ENCODE data around the gene COG7.
A peak's percentile ranks its signal among the peaks of the same experiment; 100 is the strongest.
"Not testable (repeated sequence)": the region's sequence is repeated elsewhere in the genome, so short reads cannot be mapped to it uniquely, and the experiment has no call there.

Gene COG7

DNA sequence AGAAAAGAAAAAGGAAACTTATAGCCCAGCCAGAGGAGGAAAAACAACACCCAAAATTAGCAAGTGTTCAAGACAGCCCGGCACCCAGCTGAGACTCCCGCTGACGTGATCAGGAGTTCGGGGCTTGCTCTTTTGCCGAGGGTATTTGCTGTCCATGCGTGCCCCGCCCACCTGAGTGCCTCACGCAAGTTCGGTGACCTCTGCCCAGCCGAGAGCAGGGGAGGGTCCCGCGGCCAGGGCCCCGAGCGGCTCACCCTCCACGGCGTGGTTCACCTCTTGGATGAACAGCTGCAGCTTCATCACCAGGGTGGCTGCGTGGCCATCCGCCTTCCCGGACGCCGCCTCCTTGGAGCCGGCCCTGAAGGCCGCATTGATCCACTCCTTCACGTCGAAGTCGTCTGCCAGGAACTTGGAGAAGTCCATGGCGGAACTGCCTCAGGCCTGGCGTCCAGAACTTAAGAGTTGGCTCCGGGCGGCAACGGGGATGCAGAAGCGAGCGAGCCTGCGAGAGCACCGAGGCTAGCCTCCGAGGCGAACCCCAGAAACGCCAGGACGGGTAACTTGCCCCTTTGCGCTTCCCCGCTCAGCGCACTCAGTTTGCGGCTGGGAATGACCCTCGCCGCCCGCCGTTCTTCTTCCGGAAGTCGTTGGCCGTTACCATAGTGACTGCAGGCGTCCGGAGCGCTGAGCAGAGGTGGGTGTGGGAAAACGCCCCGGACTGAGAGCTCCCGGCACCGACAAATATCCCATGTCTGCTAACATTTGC is at the start of gene COG7:
TSS of gene COG7 (minus strand) at position 618 of the 766 bp plus-strand sequence. CDS start at position 423, 195 bp downstream.
- peak; percentile 87 for DNase-seq (ENCODE audit: low spot score)

- DNase-seq (ENCODE audit: low spot score), result no peak
Measured at GRCh38 chr16:23502466-23502865, 49.5 kb upstream of the COG7 start.

DNA sequence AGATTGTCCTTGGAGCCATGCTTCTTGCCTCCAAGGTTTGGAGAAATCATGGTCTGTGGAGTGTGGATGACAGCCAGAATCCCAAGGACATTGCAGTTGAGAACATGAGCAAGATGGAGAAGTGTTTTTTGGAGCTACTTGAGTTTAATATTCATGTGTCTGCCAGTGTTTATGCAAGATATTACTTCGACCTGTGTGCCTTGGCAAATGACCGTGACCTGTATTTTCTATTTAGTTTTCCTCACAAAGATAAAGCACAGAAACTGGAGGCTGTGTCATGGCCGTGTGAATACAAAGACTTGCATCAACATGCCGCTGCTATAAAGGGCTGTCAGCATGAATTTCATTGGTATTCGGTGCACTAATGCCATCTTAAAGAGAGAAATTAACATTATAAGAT is 48.3 kb upstream of the COG7 start:
- DNase-seq (ENCODE audit: low spot score), result no peak

- DNase-seq (ENCODE audit: low spot score), result no peak
Measured at GRCh38 chr16:23500862-23501225, 47.9 kb upstream of the COG7 start.

DNA sequence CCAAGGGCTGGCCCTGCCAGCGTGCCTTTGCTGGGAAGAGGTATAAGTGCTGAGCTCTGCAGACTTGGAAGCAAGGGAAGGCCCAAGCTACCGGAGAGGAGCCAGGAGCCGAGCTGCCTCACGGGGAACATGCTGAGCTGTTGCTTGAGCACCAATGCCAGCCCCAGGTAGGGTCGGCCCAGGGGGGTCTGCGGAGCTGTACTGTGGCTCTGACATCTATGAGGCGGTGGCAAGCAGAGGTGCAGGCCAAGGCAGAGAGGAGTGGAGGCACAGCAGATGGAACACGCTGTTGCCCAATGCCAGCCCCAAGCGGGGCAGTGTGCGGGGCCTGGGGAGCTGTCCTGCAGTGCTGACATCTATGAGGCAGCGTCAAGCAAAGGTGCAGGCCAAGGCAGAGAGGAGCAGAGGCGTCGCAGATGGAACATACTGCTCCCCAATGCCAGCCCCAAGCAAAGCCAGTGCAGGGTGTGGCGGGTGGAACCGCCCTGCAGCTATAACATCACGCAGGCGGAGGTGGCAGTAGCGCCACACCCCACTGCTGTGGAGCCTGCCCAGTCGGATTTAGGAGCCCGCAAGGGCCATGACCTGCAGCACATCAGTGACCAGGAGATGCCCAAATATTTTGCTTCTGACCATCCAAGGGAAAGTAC is 47.3 kb upstream of the COG7 start:
- DNase-seq (ENCODE audit: low spot score), result no peak

GRCh38 chr16:23499801-23500200 is 46.8 kb upstream of the COG7 start:
- no peak for DNase-seq (ENCODE audit: low spot score)

DNA sequence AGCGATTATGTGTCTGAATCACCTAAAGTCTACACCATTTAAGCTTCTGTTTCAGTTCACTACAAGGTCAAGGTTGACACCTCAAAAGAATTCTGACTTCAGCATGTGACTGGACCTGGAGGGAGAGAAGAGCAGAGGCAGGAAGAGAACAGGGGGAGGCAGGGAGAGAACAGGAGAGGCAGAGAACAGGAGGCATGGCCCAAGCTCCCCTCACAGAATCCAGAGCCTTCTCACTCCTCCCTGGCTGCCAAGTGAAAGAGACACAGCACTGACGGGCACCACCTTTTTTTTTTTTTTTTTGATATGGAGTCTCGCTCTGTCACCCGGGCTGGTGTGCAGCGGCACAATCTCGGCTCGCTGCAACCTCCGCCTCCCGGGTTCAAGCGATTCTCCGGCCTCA is 45.9 kb upstream of the COG7 start:
- DNase-seq (ENCODE audit: low spot score), result no peak

GRCh38 chr16:23497543-23497868 is 44.5 kb upstream of the COG7 start:
- DNase-seq (ENCODE audit: low spot score), result no peak

DNA sequence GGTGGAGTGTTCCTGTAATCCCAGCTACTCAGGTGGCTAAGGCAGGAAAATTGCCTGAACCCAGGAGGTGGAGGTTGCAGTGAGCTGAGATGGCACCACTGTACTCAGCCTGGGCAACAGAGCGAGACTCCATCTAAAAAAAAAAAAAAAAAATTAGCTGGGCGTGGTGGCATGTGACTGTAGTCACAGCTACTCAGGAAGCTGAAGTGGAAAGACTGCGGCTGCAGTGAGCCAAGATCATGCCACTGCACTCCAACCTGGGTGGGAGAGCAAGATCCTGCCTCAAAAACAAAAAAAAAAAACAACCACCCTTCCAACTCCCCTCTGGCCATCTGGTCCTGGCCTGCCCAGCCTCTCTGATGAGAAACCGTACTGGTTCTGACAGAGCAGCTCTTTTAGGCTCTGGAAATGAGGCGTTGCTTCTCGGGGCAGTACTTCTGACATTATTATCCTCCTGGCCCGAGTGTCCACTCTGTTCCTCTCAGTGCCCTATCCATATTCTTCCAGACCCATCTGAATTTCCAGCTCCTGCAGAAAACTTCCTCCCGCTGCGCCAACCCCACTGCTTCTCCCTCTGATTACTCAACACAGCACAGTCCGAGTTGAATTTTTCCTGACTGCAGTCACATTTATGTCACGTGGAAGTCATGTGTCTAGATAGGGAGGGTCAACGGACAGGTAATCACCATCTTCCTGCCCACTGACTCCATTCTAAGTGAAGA is 44.0 kb upstream of the COG7 start:
- peak; percentile 56 for DNase-seq (ENCODE audit: low spot score)

DNA sequence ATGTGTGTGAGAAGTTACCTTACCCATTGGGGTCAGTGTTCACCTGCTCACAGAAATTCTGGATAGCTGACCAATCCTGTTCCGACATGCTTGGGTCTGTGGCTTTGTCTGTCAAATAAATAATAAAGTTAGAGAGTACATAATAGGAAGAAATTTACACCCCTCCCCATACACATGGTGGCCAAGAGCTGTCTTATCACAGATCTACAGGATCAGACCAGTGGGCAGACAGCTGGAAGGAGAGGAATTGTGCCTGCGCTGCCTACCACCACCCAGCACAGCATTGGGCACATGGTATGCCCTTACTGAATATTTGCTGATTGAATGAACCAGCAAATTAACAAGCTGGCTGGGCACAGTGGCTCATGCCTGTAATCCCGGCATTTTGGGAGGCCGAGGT is 42.7 kb upstream of the COG7 start:
- no peak for DNase-seq (ENCODE audit: low spot score)

- no peak for DNase-seq (ENCODE audit: low spot score)
Measured at GRCh38 chr16:23494188-23494587, 41.2 kb upstream of the COG7 start.

GRCh38 chr16:23491490-23492391 is 38.8 kb upstream of the COG7 start:
- peak; percentile 30 for DNase-seq (ENCODE audit: low spot score)

DNA sequence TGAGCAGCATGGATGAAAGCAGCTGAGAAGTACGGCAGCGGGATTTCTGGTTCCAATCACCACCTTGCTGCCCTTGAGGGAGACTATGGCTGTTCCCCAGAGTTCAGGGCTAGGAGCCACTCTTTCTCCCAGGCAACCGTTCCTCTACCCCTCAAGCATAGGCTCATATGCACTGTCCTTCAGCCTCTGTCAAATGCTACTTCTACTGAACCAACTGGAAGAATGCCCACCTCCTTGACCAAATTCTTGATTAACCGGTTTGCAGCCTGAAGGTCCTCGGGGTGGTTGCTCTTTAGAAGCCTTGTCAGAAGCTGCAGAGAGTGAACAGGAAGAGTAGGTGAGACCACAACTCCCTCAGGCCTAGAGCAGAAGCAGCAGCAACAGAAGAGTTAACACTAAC is 33.5 kb upstream of the COG7 start:
- no peak for DNase-seq (ENCODE audit: low spot score)

- DNase-seq (ENCODE audit: low spot score), result no peak
Measured at GRCh38 chr16:23485841-23486240, 32.9 kb upstream of the COG7 start.

- DNase-seq (ENCODE audit: low spot score), result no peak
Measured at GRCh38 chr16:23485257-23485614, 32.2 kb upstream of the COG7 start.

GRCh38 chr16:23484510-23485256 is 31.7 kb upstream of the COG7 start:
- DNase-seq (ENCODE audit: low spot score), result no peak

GRCh38 chr16:23483492-23483891 is 30.5 kb upstream of the COG7 start:
- not testable (repeated sequence) for DNase-seq (ENCODE audit: low spot score)

DNA sequence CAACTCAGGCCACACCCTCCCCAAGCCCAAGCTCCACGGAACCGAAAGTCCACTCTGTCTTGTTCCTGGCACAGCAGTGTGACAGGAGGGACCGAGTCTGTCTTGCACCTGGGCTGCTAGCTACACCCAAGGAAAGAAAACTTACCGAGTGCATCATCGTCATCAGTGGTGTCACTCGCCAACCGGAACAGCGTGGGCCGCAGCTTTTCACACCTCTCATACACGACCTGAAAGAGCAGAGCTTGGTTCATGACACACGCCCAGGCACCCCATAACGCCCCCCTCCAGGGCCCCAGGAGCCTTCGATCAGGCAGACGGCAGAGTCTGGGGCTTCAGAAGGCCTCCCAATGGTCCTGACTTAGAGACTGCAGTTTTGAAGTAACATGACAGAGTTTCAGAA is 29.8 kb upstream of the COG7 start:
- DNase-seq (ENCODE audit: low spot score), result no peak

- no peak for DNase-seq (ENCODE audit: low spot score)
Measured at GRCh38 chr16:23480257-23480656, 27.3 kb upstream of the COG7 start.

GRCh38 chr16:23479138-23479537 is 26.1 kb upstream of the COG7 start:
- DNase-seq (ENCODE audit: low spot score), result no peak

GRCh38 chr16:23478566-23478965 is 25.6 kb upstream of the COG7 start:
- no peak for DNase-seq (ENCODE audit: low spot score)

DNA sequence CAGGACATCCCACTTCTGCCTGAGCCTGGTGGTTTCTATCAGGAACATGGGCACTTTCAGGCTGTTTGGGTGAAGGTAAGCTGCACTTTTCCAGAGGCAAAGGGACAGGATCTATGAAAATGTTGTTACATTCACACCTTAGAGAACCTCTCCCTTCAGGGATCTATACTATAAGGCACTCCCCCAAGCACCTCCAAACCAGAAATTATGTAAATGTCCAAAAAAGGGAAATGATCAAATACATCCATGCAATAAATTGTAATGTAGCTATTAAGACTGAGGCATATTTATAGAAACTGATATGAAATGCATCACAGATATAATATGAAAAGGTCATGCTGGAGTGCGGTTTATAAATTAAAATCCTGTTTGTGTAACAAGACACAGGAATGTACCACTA is 23.3 kb upstream of the COG7 start:
- no peak for DNase-seq (ENCODE audit: low spot score)
